ENCODE results near the gene FREY1.
A peak's percentile ranks its signal among the peaks of the same experiment; 100 is the strongest.

FREY1 gene

GRCh38 chr11:45945397-45945999 is 38.4 kb upstream of the FREY1 start:
- Histone ChIP-seq H3K4me2 (ENCODE audit: low read length, poor library complexity, severe bottlenecking) (no peak overlapping the region), H2AK5ac (ENCODE audit: low read length, severe bottlenecking) (no peak overlapping the region), H3K36me3 (ENCODE audit: control insufficient read depth in 1 of 2, insufficient read depth in 2 of 2, low read depth in 1 of 2, low read length in 2 of 2) (peaks cover 26 to 78% of the 10 kb centered on the region in 2 experiments), H4K91ac (ENCODE audit: low read length) (no peak overlapping the region), H2BK15ac (ENCODE audit: low read depth, poor library complexity, severe bottlenecking) (no peak overlapping the region), H3K9ac (ENCODE audit: low read length) (no peak overlapping the region), H2BK120ac (ENCODE audit: low read depth, low read length) (no peak overlapping the region), H4K8ac (ENCODE audit: low read length) (no peak overlapping the region), H2BK12ac (ENCODE audit: low read length in 2 of 2) (no peak overlapping the region), H3K4ac (ENCODE audit: low read depth in 1 of 2, low read length in 2 of 2) (no peak overlapping the region), H2BK5ac (ENCODE audit: low read depth, low read length, poor library complexity, severe bottlenecking) (no peak overlapping the region), H3K4me1 (ENCODE audit: control insufficient read depth, insufficient read depth, low read depth, low read length) (peaks cover 2% of the 10 kb centered on the region), H3K79me1 (replicated peaks; ENCODE audit: low read length, poor library complexity, severe bottlenecking) (peaks cover 2% of the 10 kb centered on the region), H3K27ac (ENCODE audit: low read length, poor library complexity, severe bottlenecking) (no peak overlapping the region), H2AFZ (ENCODE audit: low read depth, low read length) (no peak overlapping the region), H3K23ac (ENCODE audit: low read length in 2 of 2) (no peak overlapping the region), H3K9me3 (ENCODE audit: control insufficient read depth, low read length) (no peaks in the 10 kb centered on the region), H3K4me3 (ENCODE audit: insufficient read depth in 1 of 2, low read depth in 1 of 2, low read length in 2 of 2) (no peak overlapping the region), H3K27me3 (ENCODE audit: control insufficient read depth in 1 of 2, insufficient read depth in 1 of 2, low read length in 2 of 2) (no peaks in the 10 kb centered on the region), H3K14ac (ENCODE audit: low read length in 2 of 2) (no peak overlapping the region), H3K18ac (ENCODE audit: low read depth in 1 of 2, low read length in 2 of 2) (no peak overlapping the region)
- WGBS = over 99% methylated on average over 3 of the region's 3 CpGs
- DNase-seq = no peak

GRCh38 chr11:45942381-45942780 is 35.3 kb upstream of the FREY1 start:
- no peak overlapping the region for H3K18ac ChIP-seq (ENCODE audit: low read depth in 1 of 2, low read length in 2 of 2)
- H3K27me3 ChIP-seq (ENCODE audit: control insufficient read depth in 1 of 2, insufficient read depth in 1 of 2, low read length in 2 of 2) = no peaks in the 10 kb centered on the region
- no peak overlapping the region for H2BK12ac ChIP-seq (ENCODE audit: low read length in 2 of 2)
- H4K8ac ChIP-seq (ENCODE audit: low read length) = no peak overlapping the region
- no peak overlapping the region for H4K91ac ChIP-seq (ENCODE audit: low read length)
- H2BK5ac ChIP-seq (ENCODE audit: low read depth, low read length, poor library complexity, severe bottlenecking) = no peak overlapping the region
- no peak overlapping the region for H3K9ac ChIP-seq (ENCODE audit: low read length)
- H3K23ac ChIP-seq (ENCODE audit: low read length in 2 of 2) = no peak overlapping the region
- peaks cover 2% of the 10 kb centered on the region for H3K4me1 ChIP-seq (ENCODE audit: control insufficient read depth, insufficient read depth, low read depth, low read length)
- H3K36me3 ChIP-seq (ENCODE audit: control insufficient read depth in 1 of 2, insufficient read depth in 2 of 2, low read depth in 1 of 2, low read length in 2 of 2) = peaks cover 21 to 63% of the 10 kb centered on the region in 2 experiments
- H3K4me3 ChIP-seq (ENCODE audit: insufficient read depth in 1 of 2, low read depth in 1 of 2, low read length in 2 of 2) = no peak overlapping the region
- no peak overlapping the region for H3K4ac ChIP-seq (ENCODE audit: low read depth in 1 of 2, low read length in 2 of 2)
- H3K14ac ChIP-seq (ENCODE audit: low read length in 2 of 2) = no peak overlapping the region
- peak overlapping the region; percentile 59 for H3K4me2 ChIP-seq (ENCODE audit: low read length, poor library complexity, severe bottlenecking)
- peaks cover 3% of the 10 kb centered on the region for H3K79me1 ChIP-seq (replicated peaks; ENCODE audit: low read length, poor library complexity, severe bottlenecking)
- H2AK5ac ChIP-seq (ENCODE audit: low read length, severe bottlenecking) = no peak overlapping the region
- H3K27ac ChIP-seq (ENCODE audit: low read length, poor library complexity, severe bottlenecking) = peak overlapping the region; percentile 72
- WGBS = 99% methylated on average over 4 of the region's 4 CpGs
- no peak overlapping the region for H2BK15ac ChIP-seq (ENCODE audit: low read depth, poor library complexity, severe bottlenecking)
- no peak for DNase-seq
- H3K9me3 ChIP-seq (ENCODE audit: control insufficient read depth, low read length) = no peaks in the 10 kb centered on the region
- H2AFZ ChIP-seq (ENCODE audit: low read depth, low read length) = no peak overlapping the region
- no peak overlapping the region for H2BK120ac ChIP-seq (ENCODE audit: low read depth, low read length)

- Histone ChIP-seq H3K23ac (ENCODE audit: low read length in 2 of 2) (no peak overlapping the region), H2AK5ac (ENCODE audit: low read length, severe bottlenecking) (no peak overlapping the region), H3K9ac (ENCODE audit: low read length) (no peak overlapping the region), H3K14ac (ENCODE audit: low read length in 2 of 2) (no peak overlapping the region), H3K4me3 (ENCODE audit: insufficient read depth in 1 of 2, low read depth in 1 of 2, low read length in 2 of 2) (no peak overlapping the region), H2BK15ac (ENCODE audit: low read depth, poor library complexity, severe bottlenecking) (no peak overlapping the region), H3K9me3 (ENCODE audit: control insufficient read depth, low read length) (no peaks in the 10 kb centered on the region), H3K36me3 (ENCODE audit: control insufficient read depth in 1 of 2, insufficient read depth in 2 of 2, low read depth in 1 of 2, low read length in 2 of 2) (peaks cover 23 to 63% of the 10 kb centered on the region in 2 experiments), H3K27ac (ENCODE audit: low read length, poor library complexity, severe bottlenecking) (no peak overlapping the region), H3K18ac (ENCODE audit: low read depth in 1 of 2, low read length in 2 of 2) (no peak overlapping the region), H4K8ac (ENCODE audit: low read length) (no peak overlapping the region), H3K4me1 (ENCODE audit: control insufficient read depth, insufficient read depth, low read depth, low read length) (peaks cover 2% of the 10 kb centered on the region), H3K4ac (ENCODE audit: low read depth in 1 of 2, low read length in 2 of 2) (no peak overlapping the region), H4K91ac (ENCODE audit: low read length) (no peak overlapping the region), H2BK12ac (ENCODE audit: low read length in 2 of 2) (no peak overlapping the region), H2AFZ (ENCODE audit: low read depth, low read length) (no peak overlapping the region), H2BK120ac (ENCODE audit: low read depth, low read length) (no peak overlapping the region), H3K79me1 (replicated peaks; ENCODE audit: low read length, poor library complexity, severe bottlenecking) (peaks cover 6% of the 10 kb centered on the region), H3K27me3 (ENCODE audit: control insufficient read depth in 1 of 2, insufficient read depth in 1 of 2, low read length in 2 of 2) (no peaks in the 10 kb centered on the region), H2BK5ac (ENCODE audit: low read depth, low read length, poor library complexity, severe bottlenecking) (no peak overlapping the region), H3K4me2 (ENCODE audit: low read length, poor library complexity, severe bottlenecking) (no peak overlapping the region)
- no peak for DNase-seq
- WGBS = 88% methylated on average over 3 of the region's 4 CpGs
Observed at GRCh38 chr11:45941285-45941684, 34.2 kb upstream of the FREY1 start.

- Histone ChIP-seq H4K91ac (ENCODE audit: low read length) (no peak overlapping the region), H2BK5ac (ENCODE audit: low read depth, low read length, poor library complexity, severe bottlenecking) (no peak overlapping the region), H2BK120ac (ENCODE audit: low read depth, low read length) (no peak overlapping the region), H2AFZ (ENCODE audit: low read depth, low read length) (no peak overlapping the region), H2BK12ac (ENCODE audit: low read length in 2 of 2) (no peak overlapping the region), H3K4me2 (ENCODE audit: low read length, poor library complexity, severe bottlenecking) (no peak overlapping the region), H2AK5ac (ENCODE audit: low read length, severe bottlenecking) (no peak overlapping the region), H3K9me3 (ENCODE audit: control insufficient read depth, low read length) (no peaks in the 10 kb centered on the region), H3K4me3 (ENCODE audit: insufficient read depth in 1 of 2, low read depth in 1 of 2, low read length in 2 of 2) (no peak overlapping the region), H3K9ac (ENCODE audit: low read length) (no peak overlapping the region), H3K4ac (ENCODE audit: low read depth in 1 of 2, low read length in 2 of 2) (no peak overlapping the region), H3K23ac (ENCODE audit: low read length in 2 of 2) (no peak overlapping the region), H3K79me1 (replicated peaks; ENCODE audit: low read length, poor library complexity, severe bottlenecking) (peaks cover 6% of the 10 kb centered on the region), H4K8ac (ENCODE audit: low read length) (no peak overlapping the region), H3K27me3 (ENCODE audit: control insufficient read depth in 1 of 2, insufficient read depth in 1 of 2, low read length in 2 of 2) (no peaks in the 10 kb centered on the region), H3K4me1 (ENCODE audit: control insufficient read depth, insufficient read depth, low read depth, low read length) (peaks cover 2% of the 10 kb centered on the region), H3K36me3 (ENCODE audit: control insufficient read depth in 1 of 2, insufficient read depth in 2 of 2, low read depth in 1 of 2, low read length in 2 of 2) (peaks cover 27 to 64% of the 10 kb centered on the region in 2 experiments), H3K27ac (ENCODE audit: low read length, poor library complexity, severe bottlenecking) (no peak overlapping the region), H3K14ac (ENCODE audit: low read length in 2 of 2) (no peak overlapping the region), H2BK15ac (ENCODE audit: low read depth, poor library complexity, severe bottlenecking) (no peak overlapping the region), H3K18ac (ENCODE audit: low read depth in 1 of 2, low read length in 2 of 2) (no peak overlapping the region)
- 100% methylated on average over 2 of the region's 2 CpGs for WGBS
- DNase-seq = no peak
Observed at GRCh38 chr11:45939836-45940235, 32.8 kb upstream of the FREY1 start.
